Fibroblast of skin of scalp (primary cell): ENCODE measurements around the gene TXNRD1.
"Not testable (repeated sequence)": the region's sequence is repeated elsewhere in the genome, so short reads cannot be mapped to it uniquely, and the experiment has no call there.

Source experiments
- DNase-seq: peaks from one replicate; pipeline ENCODE4 v3.0.0-alpha.2; 2013

The TXNRD1 gene

DNA sequence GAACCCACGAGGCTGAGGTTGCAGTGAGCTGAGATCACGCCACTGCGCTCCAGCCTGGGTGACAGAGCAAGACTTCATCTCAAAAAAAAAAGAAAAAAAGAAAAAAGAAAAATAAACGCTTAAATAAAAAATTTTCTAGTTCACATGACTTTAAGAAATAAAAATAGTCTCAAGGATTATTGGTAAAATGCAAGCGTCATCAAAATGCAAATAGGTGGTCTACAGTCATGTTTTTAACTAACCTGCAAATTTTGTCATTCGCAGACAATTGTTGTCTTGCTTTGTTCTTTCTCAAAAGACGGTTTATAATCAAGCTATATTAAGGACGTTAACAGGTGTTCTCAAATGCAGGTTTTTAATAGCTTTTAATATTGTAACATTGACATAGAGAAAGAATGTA, 22.4 kb downstream of the TXNRD1 start:
- DNase-seq = no peak

DNA sequence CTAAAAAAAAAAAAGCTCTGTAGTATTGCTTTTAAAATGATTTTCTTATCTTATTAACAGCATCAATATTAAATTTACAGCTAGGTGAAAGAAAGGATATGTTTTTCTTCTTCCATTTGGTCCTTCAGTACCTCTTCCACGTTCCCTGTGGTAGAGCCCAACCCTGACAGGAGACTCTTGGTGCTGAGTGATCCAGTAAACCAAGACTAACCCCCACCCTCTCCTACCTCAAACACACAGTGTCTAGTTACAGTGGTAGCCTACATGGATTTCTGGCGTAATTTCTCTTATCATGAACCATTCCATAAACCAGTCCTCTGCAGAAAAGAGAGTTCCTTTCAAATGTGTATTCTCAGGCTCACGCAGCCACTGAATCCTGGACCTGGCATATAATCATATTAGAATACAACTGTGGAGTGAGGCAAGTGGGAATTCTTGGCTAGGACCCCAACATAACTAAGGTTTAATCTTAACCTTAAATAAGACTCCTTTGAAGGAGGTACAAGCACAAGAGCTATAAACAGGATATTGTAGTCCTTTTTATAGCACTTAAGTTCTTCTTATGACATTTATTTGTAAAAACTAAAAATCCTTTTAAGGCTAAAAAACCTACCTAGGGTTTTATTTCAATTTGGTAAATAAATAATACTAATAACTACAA, 27.1 kb downstream of the TXNRD1 start:
- DNase-seq = no peak

DNA sequence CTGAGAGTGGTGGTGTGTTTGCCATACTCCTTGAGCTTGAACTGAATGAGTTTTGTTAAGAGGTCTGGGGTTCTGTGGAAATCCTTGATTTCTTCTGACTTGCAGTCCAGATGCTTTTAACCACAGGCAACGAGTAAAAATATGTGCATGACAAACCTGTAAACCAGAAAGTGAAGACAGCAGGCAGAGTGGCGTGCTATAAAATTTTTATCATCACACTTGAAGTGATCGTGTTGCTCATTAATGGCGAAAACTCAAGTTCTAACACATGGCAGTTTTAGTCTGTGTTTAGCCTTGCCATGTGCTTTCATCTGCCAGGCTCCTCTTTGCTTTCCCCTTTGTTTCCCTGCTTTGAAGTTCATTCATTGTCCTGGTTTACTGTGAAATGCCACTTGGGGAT, 28.0 kb downstream of the TXNRD1 start:
- no peak for DNase-seq

DNA sequence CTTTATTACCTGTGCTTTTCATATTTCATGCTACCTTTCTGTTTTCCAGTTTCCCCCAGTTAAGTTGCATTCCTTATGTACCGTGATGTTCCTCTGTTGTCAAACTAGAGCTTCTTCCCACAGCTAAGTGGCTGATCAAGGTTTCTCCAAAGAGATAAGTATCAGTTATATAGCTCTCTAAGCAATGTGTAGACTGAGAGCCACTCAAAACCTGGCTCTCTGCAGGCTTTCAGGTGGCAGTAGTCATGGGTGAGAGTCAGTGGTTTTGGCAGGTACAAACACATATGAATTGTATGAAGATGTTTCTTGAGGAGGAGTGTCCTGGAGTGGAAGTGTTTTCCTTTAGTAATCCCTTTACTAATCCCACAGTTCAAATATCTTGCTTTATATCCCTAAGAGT, 28.4 kb downstream of the TXNRD1 start:
- no peak for DNase-seq

DNA sequence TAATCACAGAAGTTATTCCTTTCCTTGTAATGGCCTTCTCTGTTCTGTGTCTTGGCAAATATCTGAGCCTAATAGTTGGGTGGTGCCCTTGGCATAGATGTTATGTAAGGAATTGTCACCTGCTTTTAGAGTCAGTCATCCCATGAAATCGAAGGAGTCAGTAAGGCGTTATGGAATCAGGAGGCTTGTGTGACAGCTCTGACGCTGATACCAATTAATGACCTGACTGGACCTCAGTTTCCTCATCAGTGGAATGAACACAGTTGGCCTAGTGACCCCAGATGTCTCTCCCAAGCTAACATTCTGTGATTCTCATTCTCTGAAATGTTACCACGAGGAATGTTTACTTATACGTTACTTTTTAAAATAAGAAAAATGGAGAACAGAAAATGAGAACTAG, 32.1 kb downstream of the TXNRD1 start:
- DNase-seq = no peak

DNA sequence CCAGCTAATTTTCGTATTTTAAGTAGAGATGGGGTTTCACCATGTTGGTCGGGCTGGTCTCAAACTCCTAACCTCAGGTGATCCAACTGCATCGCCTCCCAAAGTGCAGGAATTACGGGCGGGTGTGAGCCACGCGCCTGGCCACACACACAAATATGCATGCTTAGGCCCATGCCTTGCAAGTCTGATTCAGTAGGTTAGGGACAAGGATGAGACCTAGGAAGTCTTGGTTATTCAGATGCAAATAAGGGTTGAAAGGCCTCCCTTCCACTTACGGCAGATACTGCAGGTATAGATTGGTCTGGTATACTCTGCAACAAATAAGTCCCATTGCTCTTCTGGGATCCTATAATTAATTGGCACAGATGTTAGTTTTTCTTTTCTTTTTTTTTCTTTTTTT, 32.9 kb downstream of the TXNRD1 start:
- DNase-seq = no peak

DNA sequence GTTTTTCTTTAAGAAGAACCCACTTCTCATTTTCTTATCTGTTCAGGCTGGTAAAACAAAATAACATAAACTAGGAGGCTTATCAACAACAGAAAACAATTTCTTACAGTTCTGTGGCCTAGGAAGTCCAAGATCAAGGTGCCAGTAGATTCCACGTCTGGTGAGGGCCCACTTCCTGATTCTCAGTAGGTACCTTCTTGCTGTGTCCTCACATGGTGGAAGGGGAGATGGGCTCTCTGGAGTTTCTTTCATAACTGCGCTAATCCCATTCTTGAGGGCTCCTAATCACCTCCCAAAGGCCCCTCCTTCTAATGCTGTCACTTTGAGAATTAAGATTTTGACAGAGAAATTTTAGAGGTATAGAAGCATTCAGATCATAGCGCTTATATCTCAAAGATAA, 33.4 kb downstream of the TXNRD1 start:
- no peak for DNase-seq

DNA sequence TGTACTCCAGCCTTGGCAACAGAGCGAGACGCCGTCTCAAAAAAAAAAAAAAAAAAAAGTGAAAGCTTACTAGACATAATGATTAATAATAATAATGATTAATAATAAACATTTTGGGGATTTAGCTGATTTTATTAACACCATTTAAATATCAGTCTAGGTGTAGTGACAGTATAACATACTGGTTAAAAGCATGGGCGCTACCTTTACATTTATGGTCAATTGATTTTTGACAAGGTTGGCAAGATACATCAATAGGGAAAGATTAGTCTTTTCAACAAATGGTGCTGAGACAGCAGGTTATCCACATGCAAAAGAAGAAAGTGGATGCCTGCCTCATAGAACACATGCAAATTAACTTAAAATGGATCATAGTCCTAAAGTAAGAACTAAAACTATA, 34.3 kb downstream of the TXNRD1 start:
- DNase-seq = no peak

DNA sequence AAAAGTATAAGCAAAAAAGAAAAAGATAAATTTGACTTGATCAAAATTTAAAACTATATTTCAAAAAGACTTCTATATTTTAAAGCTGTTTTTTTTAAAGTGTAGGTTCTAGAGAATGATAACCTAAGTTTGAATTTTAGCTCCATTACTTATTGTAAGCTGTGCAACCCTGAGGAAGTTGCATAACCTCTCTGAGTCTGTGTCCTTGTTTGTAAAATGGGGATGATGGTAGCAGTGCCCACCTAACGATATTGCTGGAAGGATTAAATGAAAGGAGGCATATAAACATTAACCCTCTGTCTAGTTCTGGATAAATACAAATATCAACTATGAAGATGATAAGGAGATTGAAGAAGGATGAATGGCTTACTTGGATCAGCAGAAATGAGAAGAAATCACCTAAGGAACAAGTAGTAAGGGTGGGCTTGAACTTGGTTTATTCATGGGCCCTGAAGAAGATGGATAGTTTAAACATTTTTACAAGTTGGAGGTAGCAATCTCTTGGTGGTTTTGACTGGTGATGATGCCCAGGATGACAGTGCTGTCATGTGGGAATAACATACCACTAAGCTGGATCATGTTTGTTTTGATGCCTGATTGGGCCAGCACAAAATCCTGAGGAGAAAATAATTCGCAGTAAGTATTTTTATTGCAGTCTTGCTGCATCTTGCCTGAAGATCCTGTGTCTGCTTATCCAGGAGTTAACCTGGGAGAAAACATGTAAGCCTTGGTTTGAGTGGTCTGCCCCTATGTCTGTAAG, 35.0 kb downstream of the TXNRD1 start:
- no peak for DNase-seq

DNA sequence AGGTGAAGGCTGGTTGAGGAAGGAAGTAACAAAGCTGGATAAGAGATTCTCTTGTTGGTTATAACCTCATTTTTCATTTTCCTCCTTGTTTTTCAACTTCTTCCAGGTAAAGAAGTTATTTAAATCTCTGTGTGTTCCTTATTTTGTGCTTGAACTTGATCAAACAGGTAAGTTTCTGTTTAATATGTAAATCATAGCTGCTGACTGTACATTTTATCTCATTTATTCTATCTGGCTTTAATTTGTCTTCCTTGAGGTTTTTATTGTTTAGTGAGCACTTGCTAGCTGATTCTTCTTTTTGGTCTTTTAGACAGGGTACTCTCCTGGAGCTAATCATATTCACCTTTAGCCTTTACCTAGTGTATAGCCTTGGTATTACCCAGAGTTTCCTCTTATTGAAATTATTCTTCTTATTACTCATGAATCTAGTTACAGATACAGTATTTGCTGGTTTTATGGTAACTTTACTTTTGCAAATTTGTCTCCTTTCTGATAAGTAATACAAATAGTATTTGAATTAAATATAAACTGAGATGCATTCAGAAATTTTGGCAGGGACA, 42.4 kb downstream of the TXNRD1 start:
- DNase-seq = no peak

DNA sequence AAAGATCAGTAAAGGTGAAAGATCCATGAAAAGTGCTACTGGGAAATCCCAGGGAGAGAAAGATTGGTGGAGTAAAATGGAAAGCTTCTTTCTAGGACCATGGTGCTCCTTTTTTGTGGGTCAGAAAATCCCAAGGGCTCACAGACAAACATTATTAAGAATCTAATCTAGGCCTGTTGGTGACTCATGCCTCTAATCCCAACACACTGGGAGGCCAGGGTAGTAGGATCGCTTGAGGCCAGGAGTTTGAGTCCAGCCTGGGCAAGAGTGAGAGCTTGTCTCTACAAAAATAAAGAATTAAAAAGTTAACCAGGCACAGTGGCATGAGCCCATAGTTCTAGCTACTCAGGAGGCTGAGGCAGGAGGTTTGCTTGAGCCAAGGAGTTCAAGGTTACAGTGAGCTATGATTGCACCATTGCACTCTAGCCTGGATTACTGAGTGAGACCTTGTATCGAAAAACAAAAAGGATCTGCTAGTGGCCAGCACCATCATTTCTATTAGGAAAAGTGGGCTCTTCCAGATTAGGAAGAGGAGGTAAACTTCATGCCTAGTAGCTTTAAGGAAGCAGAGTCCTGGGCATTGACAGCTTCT, 43.0 kb downstream of the TXNRD1 start:
- peak; percentile 33 for DNase-seq

DNA sequence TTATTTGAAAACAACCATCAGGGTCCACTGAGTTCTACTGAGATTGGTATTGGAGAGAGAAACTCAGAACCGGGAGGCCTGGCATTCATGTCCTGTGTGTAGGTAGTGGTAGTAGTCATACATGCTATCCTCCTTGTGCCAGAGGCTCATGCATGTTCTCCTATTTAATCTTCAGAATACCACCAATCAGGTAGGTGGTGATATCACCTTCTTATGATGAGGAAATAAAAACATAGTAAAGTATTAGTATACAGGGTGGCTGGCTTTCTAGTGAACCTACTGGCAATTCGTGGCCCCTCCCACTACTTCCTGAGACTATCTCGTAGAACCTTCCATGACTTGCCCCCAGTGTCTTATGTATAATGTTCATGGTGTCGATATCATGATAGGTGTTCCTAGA, 47.4 kb downstream of the TXNRD1 start:
- DNase-seq = no peak

DNA sequence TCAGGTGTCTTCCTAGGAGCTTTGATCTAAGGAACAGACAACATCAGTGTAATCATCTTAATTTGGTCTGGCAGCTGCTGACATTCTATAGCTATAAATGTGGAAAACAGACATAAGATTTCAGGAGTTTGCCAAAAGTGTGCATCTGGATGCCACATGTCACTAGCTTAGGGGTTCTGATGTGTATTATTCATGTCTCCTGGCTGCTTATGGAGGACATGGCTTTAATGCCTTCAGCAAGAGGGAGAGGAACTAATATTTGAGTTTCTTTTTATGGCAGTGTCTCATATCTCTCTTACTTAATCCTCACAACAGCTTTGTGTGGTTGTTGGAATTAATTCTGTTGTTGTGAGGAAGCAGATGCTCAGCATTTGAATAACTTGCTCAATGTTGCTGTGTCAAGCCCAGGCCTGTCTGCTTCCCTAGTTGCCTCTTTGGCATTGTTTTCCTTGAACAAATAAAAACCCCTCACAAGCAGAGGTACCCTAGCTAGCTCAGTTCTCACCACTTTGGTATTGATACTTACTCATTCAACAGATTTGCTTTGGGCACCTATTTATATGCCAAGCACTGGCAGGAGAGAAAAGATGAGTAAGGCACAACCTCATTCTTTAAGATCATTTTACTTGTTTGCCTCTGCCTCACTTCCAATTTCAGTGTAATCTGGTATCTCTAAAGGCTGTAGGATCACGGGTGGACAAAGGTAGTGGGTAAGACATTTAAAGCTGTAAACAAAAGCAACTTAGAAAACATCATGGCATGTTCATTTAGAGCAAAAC, 48.2 kb downstream of the TXNRD1 start:
- DNase-seq = peak; percentile 43

DNA sequence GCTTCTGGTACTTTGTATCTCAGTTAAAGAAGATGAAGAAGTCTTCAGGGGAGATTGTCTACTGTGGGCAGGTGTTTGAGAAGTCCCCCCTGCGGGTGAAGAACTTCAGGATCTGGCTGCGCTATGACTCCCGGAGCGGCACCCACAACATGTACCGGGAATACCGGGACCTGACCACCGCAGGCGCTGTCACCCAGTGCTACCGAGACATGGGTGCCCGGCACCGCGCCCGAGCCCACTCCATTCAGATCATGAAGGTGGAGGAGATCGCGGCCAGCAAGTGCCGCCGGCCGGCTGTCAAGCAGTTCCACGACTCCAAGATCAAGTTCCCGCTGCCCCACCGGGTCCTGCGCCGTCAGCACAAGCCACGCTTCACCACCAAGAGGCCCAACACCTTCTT, 49.9 kb downstream of the TXNRD1 start:
- not testable (repeated sequence) for DNase-seq

DNA sequence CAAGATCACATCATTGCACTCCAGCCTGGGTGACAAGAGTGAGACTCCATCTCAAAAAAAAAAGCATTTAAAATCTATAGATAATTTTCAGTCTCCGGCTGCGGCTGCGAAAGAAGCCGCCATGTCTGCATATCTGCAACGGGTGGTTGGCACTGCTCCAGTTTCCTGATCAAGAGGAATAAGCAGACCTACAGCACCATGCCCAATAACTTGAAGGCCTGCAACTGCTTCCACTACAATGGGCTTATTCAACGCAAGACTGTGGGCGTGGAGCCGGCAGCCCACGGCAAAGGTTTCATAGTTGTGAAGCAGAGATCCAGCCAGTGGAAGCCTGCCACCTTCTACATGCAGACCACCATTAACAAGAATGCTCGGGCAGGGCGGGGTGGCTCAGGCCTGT, 57.4 kb downstream of the TXNRD1 start:
- DNase-seq = no peak

DNA sequence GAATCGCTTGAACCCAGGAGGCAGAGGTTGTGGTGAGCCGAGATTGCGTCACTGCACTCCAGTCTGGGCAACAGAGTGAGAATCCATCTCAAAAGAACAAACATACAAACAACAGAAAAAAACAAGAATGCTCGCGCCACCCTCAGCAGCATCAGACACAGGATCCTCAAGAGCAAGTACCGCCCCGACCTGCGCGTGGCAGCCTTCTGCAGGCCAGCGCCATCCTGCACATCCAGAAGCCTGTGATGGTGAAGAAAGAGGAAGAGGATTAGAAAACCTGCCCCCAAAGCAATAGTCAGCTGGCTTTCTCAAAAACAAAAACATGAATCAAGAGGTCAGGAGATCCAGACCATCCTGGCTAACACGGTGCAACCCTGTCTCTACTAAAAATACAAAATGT, 57.9 kb downstream of the TXNRD1 start:
- DNase-seq = no peak

DNA sequence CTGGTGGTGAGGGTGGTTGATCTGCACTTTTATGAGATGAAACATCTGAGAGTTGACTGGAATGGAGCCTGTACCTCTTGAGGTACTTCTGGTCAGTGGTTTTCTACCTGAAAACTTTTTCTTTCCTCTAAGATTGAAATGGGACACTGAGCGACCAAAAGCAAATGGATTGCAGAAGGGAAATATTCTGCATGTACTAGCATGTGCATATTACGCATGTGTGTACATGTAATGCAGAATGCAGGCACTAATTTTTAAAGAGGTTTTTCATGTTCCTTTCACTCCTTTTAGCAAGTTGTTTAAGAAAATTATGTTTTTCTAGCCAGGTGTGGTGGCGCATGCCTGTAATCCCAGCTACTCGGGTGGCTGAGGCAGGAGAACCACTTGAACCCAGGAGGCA, 59.2 kb downstream of the TXNRD1 start:
- no peak for DNase-seq

DNA sequence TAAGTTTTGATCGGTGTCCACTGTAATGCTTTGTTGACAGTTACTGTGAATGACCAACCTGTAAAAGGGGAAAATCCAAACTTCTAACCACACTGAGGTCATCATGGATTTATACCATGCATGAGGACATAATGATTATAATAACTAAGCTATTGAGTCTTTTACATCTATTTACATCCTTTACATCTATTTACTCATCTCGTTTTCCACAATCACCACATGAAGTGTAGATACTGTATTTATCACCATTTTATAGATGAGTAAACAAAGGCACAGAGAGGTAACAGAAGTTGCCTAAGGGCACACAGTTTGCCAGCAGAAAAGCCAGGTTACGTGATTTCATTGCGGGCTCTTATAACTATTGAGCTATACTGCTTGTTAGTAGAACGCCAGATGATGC, 60.1 kb downstream of the TXNRD1 start:
- no peak for DNase-seq

DNA sequence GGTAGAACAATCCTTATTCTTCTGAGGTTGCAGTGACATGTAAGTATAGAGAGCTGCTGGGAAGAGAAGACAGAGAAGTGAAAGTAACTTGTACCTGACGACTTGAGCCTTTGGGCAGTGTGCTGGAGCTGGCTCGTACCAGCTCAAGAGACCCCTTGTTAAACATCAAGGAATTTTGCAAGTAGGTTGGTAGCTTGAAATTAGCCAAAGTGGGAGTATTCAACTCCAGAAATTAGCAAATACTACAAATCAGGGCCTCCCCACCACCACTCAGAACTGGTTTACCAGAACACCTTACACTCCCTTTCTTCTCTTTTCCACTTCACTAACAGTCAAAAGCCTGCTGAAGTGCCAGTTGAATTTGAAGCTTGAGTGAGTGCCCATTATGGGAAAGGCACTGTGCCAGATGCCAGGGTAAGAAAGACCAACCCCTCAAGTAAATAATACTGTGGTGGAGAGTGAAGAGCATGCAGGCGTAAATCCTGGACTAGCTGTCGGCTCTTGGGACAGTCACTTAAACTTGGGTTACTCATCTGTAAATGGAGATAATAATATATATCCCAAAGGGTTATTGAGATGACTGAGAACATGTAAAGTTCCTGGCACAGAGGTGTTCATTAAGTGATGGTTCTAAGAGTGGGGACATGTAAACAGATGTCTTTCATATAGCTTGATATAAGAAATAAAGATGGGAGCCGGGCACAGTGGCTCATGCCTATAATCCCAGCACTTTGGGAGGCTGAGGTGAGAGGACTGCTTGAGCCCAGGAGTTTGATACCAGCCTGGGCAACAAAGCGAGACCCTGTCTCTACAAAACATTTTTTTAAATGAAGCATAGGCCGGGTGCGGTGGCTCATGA, 60.9 kb downstream of the TXNRD1 start:
- DNase-seq = no peak

DNA sequence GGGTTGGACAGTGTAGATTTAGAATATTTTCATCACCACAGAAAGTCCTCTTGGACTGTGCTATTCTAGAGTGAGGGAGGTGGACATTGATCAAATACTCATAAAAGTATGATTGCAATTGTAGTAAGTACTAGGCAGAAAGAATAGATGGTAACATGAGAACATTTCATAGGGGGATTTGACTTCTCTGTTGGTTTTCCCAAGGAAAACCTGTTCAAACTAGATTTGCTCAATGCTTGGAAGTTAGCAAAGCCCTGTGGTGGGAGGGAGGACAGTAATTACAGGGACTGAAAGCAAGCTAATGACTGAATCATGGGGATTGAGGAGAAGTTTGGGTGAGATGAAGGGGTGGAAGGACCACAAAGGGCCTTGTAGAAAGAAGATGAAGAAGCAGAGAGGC, 63.6 kb downstream of the TXNRD1 start:
- DNase-seq = no peak

DNA sequence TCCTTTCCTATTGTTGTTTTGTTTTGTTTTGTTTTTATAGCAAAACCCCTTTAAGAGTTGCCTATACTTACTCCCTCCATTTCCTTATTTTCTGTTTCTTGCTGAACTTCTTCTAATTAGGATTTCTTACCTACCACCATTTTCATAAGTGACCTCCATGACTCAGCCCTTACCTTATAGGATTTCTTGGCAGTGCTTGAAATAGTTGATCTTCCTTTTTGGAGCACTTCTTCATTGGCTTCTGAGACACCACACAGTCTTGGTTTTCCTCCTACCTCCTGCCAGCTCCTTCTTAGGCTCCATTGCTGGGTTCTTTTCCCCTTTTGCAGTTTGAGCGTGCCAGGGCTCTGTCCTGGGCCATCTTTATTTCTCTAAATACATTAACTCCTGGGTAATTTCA, 64.5 kb downstream of the TXNRD1 start:
- DNase-seq = no peak
